H1 (cell line): ENCODE results near the gene PEX26. TPM values are rescaled to one million over a fixed set of nuclear protein-coding genes. Genes with fewer than 3 reads are reported as not detected.
A peak's percentile ranks its signal among the peaks of the same experiment; 100 is the strongest.

ENCODE experiments used
- CTCF ChIA-PET: fragments of 300-600 bp; sonication (Branson Sonifier 250); formaldehyde crosslinking; loops from one replicate; lab custom pipeline; 2021; ENCODE audit not compliant: partially characterized antibody; lab: Charles Lee
- POLR2A ChIA-PET: fragments of 300-600 bp; sonication (Branson Sonifier 250); formaldehyde crosslinking; loops from one replicate; lab custom pipeline; 2021; ENCODE audit warnings: inconsistent platforms; ENCODE audit not compliant: partially characterized antibody; lab: Charles Lee
- DNase-seq, 2 experiments: peaks; one replicate each; pipeline versions ENCODE4 v3.0.0 to v3.0.0-alpha.2; 2010 to 2022; ENCODE audit warnings: low spot score in 2 of 2, low read depth in 1 of 2, mixed read lengths in 1 of 2
- FAIRE-seq: peaks from 2 replicates; lab custom pipeline; 2011; peaks lifted over from hg19 to GRCh38; lab: Jason Lieb, UNC
- H2AFZ ChIP-seq: 2 replicates; pipeline ENCODE4 v1.8.1; 2012; ENCODE audit warnings: low read length, inconsistent platforms
- H2AK5ac ChIP-seq: 2 replicates; pipeline ENCODE4 v1.6.1; 2013; ENCODE audit warnings: low read depth, low read length
- H2BK120ac ChIP-seq: replicated peaks from 2 replicates; pipeline ENCODE3; 2013; ENCODE audit warnings: low read depth, low read length, inconsistent platforms
- H2BK12ac ChIP-seq: 2 replicates; pipeline ENCODE4 v1.6.1; 2013; ENCODE audit warnings: low read depth, low read length
- H2BK15ac ChIP-seq: 2 replicates; pipeline ENCODE4 v1.6.1; 2013; ENCODE audit warnings: low read length
- H2BK20ac ChIP-seq: 2 replicates; pipeline ENCODE4 v1.6.1; 2013; ENCODE audit warnings: low read length
- H2BK5ac ChIP-seq: 2 replicates; pipeline ENCODE4 v1.6.1; 2013; ENCODE audit warnings: low read depth, low read length
- H3K14ac ChIP-seq: 2 replicates; pipeline ENCODE4 v1.6.1; 2013; ENCODE audit warnings: inconsistent platforms; ENCODE audit not compliant: insufficient read length
- H3K18ac ChIP-seq: 2 replicates; pipeline ENCODE4 v1.6.1; 2013; ENCODE audit warnings: low read length; ENCODE audit errors: extremely low read depth
- H3K23ac ChIP-seq: 2 replicates; pipeline ENCODE4 v1.6.1; 2013; ENCODE audit warnings: inconsistent platforms; ENCODE audit not compliant: insufficient read length
- H3K23me2 ChIP-seq: 2 replicates; pipeline ENCODE4 v1.6.1; 2013; ENCODE audit warnings: low read depth, low read length
- H3K27ac ChIP-seq: 2 replicates; pipeline ENCODE4 v1.6.1; 2011; ENCODE audit warnings: low read depth, low read length, inconsistent platforms
- H3K27me3 ChIP-seq, 4 experiments: replicated peaks in 1 of 4; 1 replicate in 1 of 4; 2 replicates in 3 of 4; pipeline versions ENCODE4 v1.6.1 to v1.8.1; 2011 to 2013; ENCODE audit warnings: low read length in 3 of 4, mild to moderate bottlenecking in 3 of 4, inconsistent platforms in 2 of 4, mixed read lengths in 2 of 4, moderate library complexity in 1 of 4; ENCODE audit not compliant: control insufficient read depth in 3 of 4, insufficient read depth in 3 of 4; ENCODE audit errors: extremely low read depth in 1 of 4
- H3K36me3 ChIP-seq, 4 experiments: 2 replicates each; pipeline versions ENCODE4 v1.6.1 to v1.8.1; 2011 to 2013; ENCODE audit warnings: mild to moderate bottlenecking in 4 of 4, low read length in 3 of 4, moderate library complexity in 2 of 4, control low read depth in 1 of 4, inconsistent platforms in 1 of 4; ENCODE audit not compliant: insufficient read depth in 4 of 4, control insufficient read depth in 2 of 4
- H3K4ac ChIP-seq: replicated peaks from 2 replicates; pipeline ENCODE3; 2013; ENCODE audit warnings: low read length, low read depth, mixed read lengths, inconsistent platforms; ENCODE audit not compliant: insufficient read length
- H3K4me1 ChIP-seq, 4 experiments: replicated peaks in 1 of 4; 1 replicate in 1 of 4; 2 replicates in 3 of 4; pipeline versions ENCODE4 v1.6.1 to v1.8.1; 2011 to 2013; ENCODE audit warnings: low read length in 3 of 4, inconsistent platforms in 2 of 4, mixed read lengths in 1 of 4; ENCODE audit not compliant: insufficient read depth in 4 of 4, control insufficient read depth in 3 of 4
- H3K4me2 ChIP-seq, 2 experiments: 2 replicates each; pipeline versions ENCODE4 v1.6.1 to v1.8.1; 2011 to 2013; ENCODE audit warnings: low read depth in 2 of 2, low read length in 2 of 2, control low read depth in 1 of 2, inconsistent platforms in 1 of 2, mild to moderate bottlenecking in 1 of 2; ENCODE audit not compliant: insufficient read depth in 1 of 2
- H3K4me3 ChIP-seq, 4 experiments: fragments of 200-600, 300-600 bp in 1 of 4; sonication (generic), shearing (Covaris generic), sonication (Bioruptor Twin) in 1 of 4; 2 replicates each; pipeline versions ENCODE4 v1.5.1 to v1.8.1; 2011 to 2016; ENCODE audit warnings: low read length in 4 of 4, low read depth in 3 of 4, control low read depth in 2 of 4, inconsistent platforms in 2 of 4, mild to moderate bottlenecking in 2 of 4, mixed read lengths in 1 of 4, moderate library complexity in 1 of 4; ENCODE audit not compliant: insufficient read depth in 2 of 4; ENCODE audit errors: extremely low read depth in 1 of 4
- H3K56ac ChIP-seq: replicated peaks from 2 replicates; pipeline ENCODE3; 2013; ENCODE audit warnings: low read depth, mild to moderate bottlenecking, mixed read lengths, low read length, inconsistent platforms; ENCODE audit not compliant: insufficient read length
- H3K79me1 ChIP-seq: 2 replicates; pipeline ENCODE4 v1.6.1; 2013; ENCODE audit warnings: low read depth, low read length, control low read depth
- H3K79me2 ChIP-seq, 2 experiments: 2 replicates each; pipeline versions ENCODE4 v1.6.1 to v1.8.1; 2012 to 2013; ENCODE audit warnings: low read length in 2 of 2, mild to moderate bottlenecking in 2 of 2, inconsistent platforms in 1 of 2; ENCODE audit not compliant: insufficient read depth in 2 of 2, control insufficient read depth in 1 of 2
- H3K9ac ChIP-seq, 4 experiments: replicated peaks in 1 of 4; 1 replicate in 1 of 4; 2 replicates in 3 of 4; pipeline versions ENCODE4 v1.6.1 to v1.8.1; 2011 to 2013; ENCODE audit warnings: low read depth in 3 of 4, low read length in 3 of 4, control low read depth in 2 of 4, mild to moderate bottlenecking in 2 of 4, moderate library complexity in 2 of 4, inconsistent platforms in 1 of 4; ENCODE audit errors: extremely low read depth in 1 of 4
- H3K9me3 ChIP-seq, 2 experiments: 2 replicates each; pipeline versions ENCODE4 v1.6.1 to v1.8.1; 2012 to 2013; ENCODE audit warnings: mild to moderate bottlenecking in 2 of 2, moderate library complexity in 2 of 2, control low read depth in 1 of 2, inconsistent platforms in 1 of 2, low read depth in 1 of 2, low read length in 1 of 2, mixed read lengths in 1 of 2; ENCODE audit not compliant: insufficient read depth in 2 of 2
- H4K20me1 ChIP-seq, 2 experiments: replicated peaks in 1 of 2; 2 replicates each; pipeline versions ENCODE3 to v1.8.1; 2011 to 2013; ENCODE audit warnings: inconsistent platforms in 2 of 2, low read length in 2 of 2, mild to moderate bottlenecking in 1 of 2; ENCODE audit not compliant: insufficient read depth in 2 of 2, control insufficient read depth in 1 of 2
- H4K5ac ChIP-seq: 2 replicates; pipeline ENCODE4 v1.6.1; 2013; ENCODE audit warnings: low read length, low read depth, mixed read lengths, inconsistent platforms; ENCODE audit not compliant: insufficient read length
- H4K8ac ChIP-seq: 2 replicates; pipeline ENCODE4 v1.8.0; 2013; ENCODE audit warnings: mild to moderate bottlenecking, moderate library complexity, low read length, inconsistent platforms; ENCODE audit not compliant: insufficient read depth; ENCODE audit errors: extremely low read depth
- H4K91ac ChIP-seq: replicated peaks from 2 replicates; pipeline ENCODE3; 2013; ENCODE audit warnings: low read length, mixed read lengths, inconsistent platforms; ENCODE audit not compliant: insufficient read length
- MAFK ChIP-seq: IDR thresholded peaks from 2 replicates; pipeline ENCODE4 v1.6.1; 2012; ENCODE audit warnings: low read depth, mild to moderate bottlenecking, improper control_type of control experiment, low read length
- WGBS, 2 experiments: shearing (Covaris generic) in 1 of 2; methylation state at CpG; one replicate each; pipeline versions ENCODE4 v1.1.6 to v1.1.7; 2013 to 2015; ENCODE audit warnings: low lambda C conversion rate in 2 of 2, mixed read lengths in 2 of 2, inconsistent platforms in 1 of 2, low coverage in 1 of 2, missing lambda C conversion rate in 1 of 2; ENCODE audit not compliant: insufficient replicate concordance in 2 of 2, insufficient coverage in 1 of 2, insufficient read length in 1 of 2; ENCODE audit errors: extremely low coverage in 1 of 2, missing lambda C conversion rate in 1 of 2; 5-methylcytosine and 5-hydroxymethylcytosine counted together
- polyA plus RNA-seq, 7 experiments: library from polyadenylated mRNA; depleted of rRNA in 3 of 7; stranded (reverse) in 5 of 7; unstranded in 2 of 7; fragments of >200 nt in 5 of 7; fragments of 200-250 nt in 2 of 7; gene quantifications; 1 replicate in 5 of 7; 2 replicates in 1 of 7; 4 replicates in 1 of 7; pipeline versions ENCODE4 v1.2.1 to v1.2.3, GENCODE V29; 2011 to 2013; ENCODE audit warnings: missing spikeins in 2 of 7, mixed read lengths in 2 of 7
- total RNA-seq: library from RNA; stranded (reverse); fragmentation: NEBNext Ultra II Directional; extraction: Animal tissue kit (Norgen Biotek cat#: 25700); gene quantifications from 2 replicates; pipeline ENCODE4 v1.2.1, GENCODE V29; 2021

Gene PEX26
- total and polyA plus RNA-seq, 2 of the 8 experiments (the other 6 are each of a cell fraction or from before 2014, with no cell fraction given) = 33.1 to 49.0 TPM

GRCh38 chr22:18035751-18036150, 42.0 kb upstream of the PEX26 start:
- Histone ChIP-seq H3K4ac (no peak overlapping the region), H3K79me1 (no peaks in the 10 kb centered on the region), H3K79me2 (no peaks in the 10 kb centered on the region), H2AK5ac (no peak overlapping the region), H2BK20ac (no peak overlapping the region), H3K18ac (no peak overlapping the region), H3K56ac (no peak overlapping the region), H3K9me3 (no peaks in the 10 kb centered on the region), H3K4me3 (no peak overlapping the region), H3K4me2 (no peak overlapping the region), H3K27ac (no peak overlapping the region), H3K4me1 (peaks cover 0 to 2% (median 1%) of the 10 kb centered on the region in 4 experiments; a peak in 1 of 7 replicates), H2AFZ (0 out of 2 replicates have a peak overlapping the region, but pooled peaks have one; percentile 13), H3K27me3 (no peaks in the 10 kb centered on the region), H3K23me2 (no peaks in the 10 kb centered on the region), H3K14ac (no peak overlapping the region), H3K23ac (no peak overlapping the region), H4K91ac (no peak overlapping the region), H2BK15ac (no peak overlapping the region), H4K8ac (no peak overlapping the region), H3K9ac (no peak overlapping the region), H2BK120ac (no peak overlapping the region), H2BK5ac (no peak overlapping the region), H4K20me1 (no peaks in the 10 kb centered on the region), H2BK12ac (no peak overlapping the region), H4K5ac (no peak overlapping the region), H3K36me3 (no peaks in the 10 kb centered on the region)
- DNase-seq = no peak
- 64% methylated on average over 9 of the region's 9 CpGs; no CpG with 5 or more reads in 1 of the 2 experiments for WGBS, 2 experiments
- CTCF ChIA-PET = interaction anchor here (0.7 to 1.0 kb wide), 2 partner anchors 12 to 284 kb away, joined by 3 to 6 read pairs; partner anchors contain the start of gene MICAL3
- POLR2A ChIA-PET = no interaction called here
- FAIRE-seq = no peak
- TF ChIP-seq MAFK = no peak
